Muscle of back (tissue), 11 donors: ENCODE results near the gene TYRO3. TPM values are rescaled to one million over a fixed set of nuclear protein-coding genes. Genes with fewer than 3 reads are reported as not detected.
A peak's percentile ranks its signal among the peaks of the same experiment; 100 is the strongest.
"Not testable (repeated sequence)": the region's sequence is repeated elsewhere in the genome, so short reads cannot be mapped to it uniquely, and the experiment has no call there.

Experiments used
- DNase-seq, 3 donors: peaks; one replicate each; pipeline versions ENCODE4 v3.0.0 to v3.0.0-alpha.2; 2013
- polyA plus RNA-seq, 10 donors: library from polyadenylated mRNA; unstranded; fragments of 120-200 nt; gene quantifications; one replicate each; pipeline ENCODE4 v1.2.1, GENCODE V29; 2013; ENCODE audit not compliant: insufficient read length in 10 of 10

TYRO3 gene
- polyA plus RNA-seq, 10 donors: 17.2 to 34.4 (median 19.8) TPM

DNA sequence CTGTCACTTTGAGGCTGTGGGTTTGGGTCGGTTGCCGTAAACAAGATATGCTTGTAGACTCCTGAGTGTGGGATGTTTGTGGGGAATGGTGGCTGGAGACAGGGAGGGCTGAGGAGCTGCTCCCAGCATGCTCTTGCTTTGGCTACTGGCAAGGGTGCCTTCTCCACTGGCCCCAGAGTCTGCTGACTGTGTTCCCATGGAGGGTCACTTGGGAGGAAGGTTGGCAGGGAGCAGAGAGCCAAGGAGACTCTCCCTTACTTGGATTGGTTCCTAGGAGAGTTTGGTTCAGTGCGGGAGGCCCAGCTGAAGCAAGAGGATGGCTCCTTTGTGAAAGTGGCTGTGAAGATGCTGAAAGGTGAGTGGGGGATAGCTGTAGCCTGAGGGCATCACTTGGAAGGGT lies 11.8 kb downstream of the TYRO3 start:
- no peak for DNase-seq

DNA sequence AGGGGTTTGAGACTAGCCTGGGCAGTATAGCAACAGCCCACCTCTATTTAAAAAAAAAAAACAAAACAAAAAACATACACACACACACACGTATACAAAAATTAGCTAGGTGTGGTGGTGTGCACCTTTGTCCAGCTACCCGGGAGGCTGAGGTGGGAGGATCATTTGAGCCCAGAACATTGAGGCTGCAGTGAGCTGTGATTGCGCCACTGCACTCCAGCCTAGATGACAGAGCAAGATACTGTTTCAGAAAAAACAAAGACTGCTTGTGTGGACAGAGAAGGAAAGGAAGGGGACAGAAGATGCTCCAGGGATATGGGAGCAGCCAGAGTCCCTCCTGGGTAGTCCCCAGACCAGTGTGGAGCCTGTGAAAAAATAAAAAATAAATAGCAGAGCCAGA lies 12.9 kb downstream of the TYRO3 start:
- DNase-seq: no peak

DNA sequence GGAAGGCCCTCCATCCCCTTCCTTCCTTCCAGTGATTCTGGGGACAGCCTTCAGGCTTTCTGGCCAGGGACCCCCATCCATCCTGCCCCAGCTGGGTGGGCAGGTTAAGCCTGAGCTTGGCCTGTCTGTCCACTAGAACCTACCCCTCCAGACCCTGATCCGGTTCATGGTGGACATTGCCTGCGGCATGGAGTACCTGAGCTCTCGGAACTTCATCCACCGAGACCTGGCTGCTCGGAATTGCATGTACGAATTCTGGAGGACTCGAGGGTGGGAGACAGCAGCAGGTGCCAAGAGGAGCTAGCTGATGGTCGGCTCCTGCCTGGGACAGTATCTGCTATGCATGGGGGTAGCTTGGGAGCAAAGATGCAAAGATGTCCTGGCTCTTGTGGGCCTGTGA lies 13.9 kb downstream of the TYRO3 start:
- no peak for DNase-seq

DNA sequence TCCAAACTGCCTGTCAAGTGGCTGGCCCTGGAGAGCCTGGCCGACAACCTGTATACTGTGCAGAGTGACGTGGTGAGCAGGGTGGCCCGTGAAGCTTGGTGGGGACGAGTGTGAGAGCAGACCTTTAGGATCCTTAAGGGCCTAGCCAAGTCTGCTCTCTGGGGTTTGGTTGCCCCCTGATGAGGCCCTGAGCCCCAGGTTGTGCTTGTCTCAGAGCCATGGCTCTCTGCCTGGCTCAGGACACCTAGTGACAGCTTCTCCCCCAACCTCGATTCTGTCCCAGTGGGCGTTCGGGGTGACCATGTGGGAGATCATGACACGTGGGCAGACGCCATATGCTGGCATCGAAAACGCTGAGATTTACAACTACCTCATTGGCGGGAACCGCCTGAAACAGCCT lies 14.4 kb downstream of the TYRO3 start:
- DNase-seq: no peak

DNA sequence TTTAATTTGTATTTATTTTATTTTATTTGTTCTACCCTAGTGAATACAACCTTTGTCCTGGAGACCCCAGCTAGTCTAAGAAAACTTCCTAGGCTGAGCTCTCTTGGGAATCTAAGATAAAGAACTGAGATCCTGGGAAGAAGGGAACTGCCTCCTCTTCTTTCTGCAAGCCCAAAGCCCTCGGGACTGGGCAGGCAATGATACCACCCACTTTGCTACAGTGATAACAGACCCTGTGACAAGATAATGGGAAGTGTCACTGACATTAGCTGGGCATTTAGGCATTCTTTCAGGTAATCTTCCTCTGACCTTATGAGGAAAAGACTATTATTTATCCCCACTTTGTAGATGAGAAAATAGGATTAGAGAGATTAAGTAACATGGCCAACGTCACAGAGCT lies 15.1 kb downstream of the TYRO3 start:
- no peak for DNase-seq

DNA sequence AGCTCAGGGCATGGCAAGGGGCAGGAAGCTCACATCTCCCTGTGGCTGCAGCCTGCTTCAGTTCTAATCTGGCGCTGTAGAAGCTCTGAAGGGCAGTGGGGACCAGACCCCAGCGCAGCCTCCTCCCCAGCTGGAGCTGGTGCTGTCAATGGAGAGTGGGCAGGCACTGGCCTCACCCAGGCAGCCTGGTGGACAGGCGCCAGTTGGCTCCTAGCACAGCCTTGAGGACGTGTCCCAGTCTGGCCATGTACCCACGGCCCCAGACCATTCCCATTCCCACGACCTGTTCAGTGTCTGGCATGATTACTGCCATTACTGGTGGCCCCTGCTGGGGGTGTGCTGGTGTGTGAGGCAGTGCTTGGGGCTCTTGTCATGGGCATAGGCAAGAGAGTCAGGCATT lies 16.3 kb downstream of the TYRO3 start:
- no peak for DNase-seq

DNA sequence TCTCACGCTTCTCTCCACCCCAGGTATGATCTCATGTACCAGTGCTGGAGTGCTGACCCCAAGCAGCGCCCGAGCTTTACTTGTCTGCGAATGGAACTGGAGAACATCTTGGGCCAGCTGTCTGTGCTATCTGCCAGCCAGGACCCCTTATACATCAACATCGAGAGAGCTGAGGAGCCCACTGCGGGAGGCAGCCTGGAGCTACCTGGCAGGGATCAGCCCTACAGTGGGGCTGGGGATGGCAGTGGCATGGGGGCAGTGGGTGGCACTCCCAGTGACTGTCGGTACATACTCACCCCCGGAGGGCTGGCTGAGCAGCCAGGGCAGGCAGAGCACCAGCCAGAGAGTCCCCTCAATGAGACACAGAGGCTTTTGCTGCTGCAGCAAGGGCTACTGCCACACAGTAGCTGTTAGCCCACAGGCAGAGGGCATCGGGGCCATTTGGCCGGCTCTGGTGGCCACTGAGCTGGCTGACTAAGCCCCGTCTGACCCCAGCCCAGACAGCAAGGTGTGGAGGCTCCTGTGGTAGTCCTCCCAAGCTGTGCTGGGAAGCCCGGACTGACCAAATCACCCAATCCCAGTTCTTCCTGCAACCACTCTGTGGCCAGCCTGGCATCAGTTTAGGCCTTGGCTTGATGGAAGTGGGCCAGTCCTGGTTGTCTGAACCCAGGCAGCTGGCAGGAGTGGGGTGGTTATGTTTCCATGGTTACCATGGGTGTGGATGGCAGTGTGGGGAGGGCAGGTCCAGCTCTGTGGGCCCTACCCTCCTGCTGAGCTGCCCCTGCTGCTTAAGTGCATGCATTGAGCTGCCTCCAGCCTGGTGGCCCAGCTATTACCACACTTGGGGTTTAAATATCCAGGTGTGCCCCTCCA lies 19.1 kb downstream of the TYRO3 start:
- DNase-seq: no peak

DNA sequence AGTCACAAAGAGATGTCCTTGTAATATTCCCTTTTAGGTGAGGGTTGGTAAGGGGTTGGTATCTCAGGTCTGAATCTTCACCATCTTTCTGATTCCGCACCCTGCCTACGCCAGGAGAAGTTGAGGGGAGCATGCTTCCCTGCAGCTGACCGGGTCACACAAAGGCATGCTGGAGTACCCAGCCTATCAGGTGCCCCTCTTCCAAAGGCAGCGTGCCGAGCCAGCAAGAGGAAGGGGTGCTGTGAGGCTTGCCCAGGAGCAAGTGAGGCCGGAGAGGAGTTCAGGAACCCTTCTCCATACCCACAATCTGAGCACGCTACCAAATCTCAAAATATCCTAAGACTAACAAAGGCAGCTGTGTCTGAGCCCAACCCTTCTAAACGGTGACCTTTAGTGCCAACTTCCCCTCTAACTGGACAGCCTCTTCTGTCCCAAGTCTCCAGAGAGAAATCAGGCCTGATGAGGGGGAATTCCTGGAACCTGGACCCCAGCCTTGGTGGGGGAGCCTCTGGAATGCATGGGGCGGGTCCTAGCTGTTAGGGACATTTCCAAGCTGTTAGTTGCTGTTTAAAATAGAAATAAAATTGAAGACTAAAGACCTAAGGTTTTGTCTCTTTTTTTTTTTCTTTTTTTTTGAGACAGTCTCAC lies 19.8 kb downstream of the TYRO3 start:
- DNase-seq: no peak

DNA sequence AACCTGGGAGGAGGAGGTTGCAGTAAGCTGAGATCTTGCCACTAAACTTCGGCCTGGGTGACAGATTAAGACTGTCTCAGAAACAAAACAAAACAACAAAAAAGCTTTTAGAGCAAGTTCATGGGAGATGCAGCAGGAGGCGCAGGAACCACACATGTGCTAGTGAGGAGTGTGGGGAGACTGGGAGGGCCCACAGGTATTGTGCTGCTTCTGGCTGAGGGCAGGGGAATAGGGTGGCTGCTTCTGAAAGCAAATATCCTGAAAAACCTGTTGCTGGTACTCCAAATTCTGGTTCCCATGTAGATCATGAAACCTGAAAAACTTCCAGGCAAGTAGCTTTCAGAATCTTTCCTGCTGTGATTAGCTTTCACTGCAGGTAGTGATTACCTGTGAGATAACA lies 22.1 kb downstream of the TYRO3 start:
- no peak for DNase-seq

DNA sequence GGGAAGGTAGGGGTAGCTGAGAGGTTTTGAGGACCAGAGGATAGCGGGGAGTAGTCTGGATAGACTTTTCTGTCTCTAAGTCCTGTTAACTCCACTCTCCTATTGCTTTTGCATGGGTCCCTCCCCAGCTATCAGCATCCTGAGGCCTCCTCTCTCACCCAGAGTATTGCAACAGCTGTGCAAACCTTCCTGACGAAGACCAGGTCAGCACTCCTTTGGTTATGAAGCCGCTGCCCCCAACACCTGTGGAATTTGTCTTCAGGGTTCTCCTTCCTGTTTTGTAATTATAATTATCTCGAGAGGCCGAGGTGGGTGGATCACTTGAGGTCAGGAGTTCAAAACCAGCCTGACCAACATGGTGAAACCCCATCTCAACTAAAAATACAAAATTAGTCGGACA lies 24.8 kb downstream of the TYRO3 start:
- DNase-seq: no peak

DNA sequence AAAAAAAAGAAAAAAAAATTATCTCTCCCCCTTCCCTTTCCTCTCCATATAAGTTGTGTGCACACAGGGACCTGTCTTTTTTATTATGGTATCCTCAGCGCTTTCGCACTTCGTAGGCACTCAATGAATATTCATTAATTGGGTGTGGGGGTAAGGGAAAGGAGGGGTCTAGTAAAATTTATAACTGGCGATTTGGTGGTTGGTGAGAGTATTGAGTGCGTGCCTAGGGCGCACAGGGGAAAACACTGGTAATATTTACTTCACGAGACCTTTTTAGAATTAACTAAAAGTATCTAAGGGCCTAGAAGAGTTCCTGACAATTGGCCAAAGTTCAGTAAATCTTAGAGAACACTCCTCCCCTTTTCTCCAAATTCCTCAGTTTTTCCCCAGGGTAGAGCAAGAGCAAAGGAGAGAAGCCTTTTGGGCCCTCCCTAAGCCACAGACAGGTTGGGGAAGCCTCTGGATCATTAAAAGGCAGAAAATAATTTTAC lies 25.7 kb downstream of the TYRO3 start:
- no peak for DNase-seq

DNA sequence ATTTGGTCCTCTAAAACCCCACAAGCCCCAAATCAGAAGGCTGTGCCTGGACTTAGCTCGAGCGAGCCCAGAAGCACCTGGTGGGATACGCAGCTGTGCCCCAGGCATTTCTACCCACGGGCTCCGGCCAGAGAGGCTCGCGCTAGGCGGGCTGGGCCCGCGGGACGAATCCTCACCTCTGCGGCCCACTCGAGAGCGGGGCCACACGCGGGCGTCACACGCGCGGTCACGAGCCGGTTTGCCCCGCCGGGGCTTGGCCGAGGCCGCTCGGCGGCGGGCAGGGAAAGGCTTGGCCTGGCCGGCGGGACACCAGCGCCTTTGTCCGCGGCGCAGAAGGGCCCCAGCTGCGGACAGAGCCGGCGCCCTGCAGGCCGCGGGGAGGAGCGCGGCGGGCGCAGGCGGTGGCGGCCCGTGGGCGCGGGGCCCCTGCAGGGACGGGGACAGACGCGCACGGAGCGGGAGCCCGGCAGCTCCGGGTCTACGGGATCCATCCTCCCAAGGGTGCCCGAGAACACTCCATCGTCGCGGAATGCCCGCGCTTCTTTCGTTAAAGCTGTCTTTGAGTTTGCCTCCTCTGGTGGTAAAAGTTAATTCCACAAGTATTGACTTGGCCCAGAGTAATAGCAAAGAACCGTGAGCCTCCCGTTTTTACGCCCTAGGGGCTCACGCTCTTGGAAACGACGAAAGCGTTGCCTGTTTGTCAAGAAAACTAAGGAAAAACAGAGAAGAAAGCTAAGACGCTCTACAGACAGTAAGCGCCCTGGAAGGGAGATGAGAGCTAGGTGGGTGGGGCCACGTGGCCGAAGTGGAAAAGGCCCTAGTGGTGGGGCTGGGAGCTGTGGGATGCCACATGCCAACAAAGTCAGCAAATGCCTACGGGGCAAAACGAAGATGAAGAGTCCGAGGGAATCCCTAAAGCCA lies 26.4 kb downstream of the TYRO3 start:
- DNase-seq: peak; percentile 41 to 89 (median 69)

DNA sequence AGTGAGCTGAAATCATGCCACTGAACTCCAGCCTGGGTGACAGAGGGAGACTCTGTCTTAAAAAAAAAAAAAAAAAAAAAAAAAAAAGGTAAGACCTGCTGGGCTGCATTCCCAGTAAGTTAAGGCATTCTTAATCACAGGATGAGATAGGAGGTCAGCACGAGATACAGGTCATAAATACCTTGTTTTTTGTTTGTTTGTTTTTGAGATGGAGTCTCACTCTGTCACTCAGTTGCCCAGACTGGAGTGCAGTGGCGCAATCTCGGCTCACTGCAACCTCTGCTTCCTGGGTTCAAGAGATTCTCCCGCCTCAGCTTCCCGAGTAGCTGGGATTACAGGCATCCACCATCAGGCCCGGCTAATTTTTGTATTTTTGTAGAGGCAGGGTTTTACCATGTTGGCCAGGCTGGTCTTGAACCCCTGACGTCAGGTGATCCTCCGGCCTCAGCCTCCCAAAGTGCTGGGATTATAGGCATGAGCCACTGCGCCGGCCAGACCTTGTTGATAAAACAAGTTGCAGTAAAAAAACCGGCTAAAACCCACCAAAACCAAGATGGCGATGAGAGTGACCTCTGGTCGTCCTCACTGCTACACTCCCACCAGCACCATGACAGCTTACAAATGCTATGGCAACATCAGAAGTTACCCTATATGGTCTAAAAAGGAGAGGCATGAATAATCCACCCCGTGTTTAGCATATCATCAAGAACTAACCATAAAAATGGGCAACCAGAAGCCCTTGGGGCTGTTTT lies 27.7 kb downstream of the TYRO3 start:
- DNase-seq: not testable (repeated sequence)

DNA sequence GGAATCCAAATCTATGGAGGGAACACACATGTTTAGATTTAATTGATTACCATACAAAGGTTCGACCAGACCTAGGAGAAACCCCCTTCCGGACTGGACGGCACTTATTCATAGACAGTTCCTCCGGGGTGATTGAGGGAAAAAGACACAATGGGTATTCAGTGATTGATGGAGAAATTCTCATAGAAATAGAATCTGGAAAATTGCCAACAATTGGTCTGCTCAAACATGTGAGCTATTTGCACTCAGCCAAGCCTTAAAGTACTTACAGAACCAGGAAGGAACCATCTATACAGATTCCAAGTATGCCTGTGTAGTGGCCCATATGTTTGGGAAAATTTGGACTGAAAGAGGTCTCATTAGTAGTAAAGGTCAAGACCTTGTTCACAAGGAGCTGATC lies 30.0 kb downstream of the TYRO3 start:
- DNase-seq: not testable (repeated sequence)

DNA sequence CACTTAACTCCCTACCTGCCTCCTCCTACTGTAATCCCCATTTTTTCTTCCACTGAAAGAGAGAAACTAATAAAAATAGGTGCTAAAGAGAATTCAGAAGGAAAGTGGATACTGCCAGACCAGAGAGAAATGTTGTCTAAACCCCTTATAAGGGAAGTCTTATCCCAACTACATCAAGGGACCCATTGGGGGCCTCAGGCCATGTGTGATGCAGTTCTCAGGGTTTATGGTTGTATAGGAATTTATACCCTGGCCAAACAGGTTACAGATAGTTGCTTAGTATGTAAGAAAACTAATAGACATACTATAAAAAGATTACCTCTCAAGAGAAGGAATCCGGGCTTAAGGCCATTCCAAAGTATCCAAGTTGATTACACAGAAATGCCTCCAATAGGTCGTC lies 30.6 kb downstream of the TYRO3 start:
- DNase-seq: not testable (repeated sequence)

DNA sequence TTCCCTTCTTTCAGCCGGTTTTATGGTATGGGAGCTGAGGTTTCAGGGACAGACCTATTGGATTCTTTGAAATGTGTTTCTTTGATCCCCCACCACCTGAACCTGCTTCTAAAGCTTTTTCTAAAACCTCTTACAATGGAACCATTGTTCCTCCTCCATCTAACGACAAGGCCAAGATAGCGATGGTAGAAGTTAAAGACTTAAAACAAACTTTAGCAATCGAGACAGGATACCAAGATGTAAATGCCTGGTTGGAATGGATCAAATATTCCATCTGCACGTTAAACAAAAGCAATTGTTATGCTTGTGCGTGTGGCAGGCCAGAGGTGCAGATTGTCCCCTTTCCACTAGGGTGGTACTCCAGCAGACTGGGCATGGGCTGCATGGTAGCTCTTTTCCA lies 32.2 kb downstream of the TYRO3 start:
- DNase-seq: not testable (repeated sequence)

DNA sequence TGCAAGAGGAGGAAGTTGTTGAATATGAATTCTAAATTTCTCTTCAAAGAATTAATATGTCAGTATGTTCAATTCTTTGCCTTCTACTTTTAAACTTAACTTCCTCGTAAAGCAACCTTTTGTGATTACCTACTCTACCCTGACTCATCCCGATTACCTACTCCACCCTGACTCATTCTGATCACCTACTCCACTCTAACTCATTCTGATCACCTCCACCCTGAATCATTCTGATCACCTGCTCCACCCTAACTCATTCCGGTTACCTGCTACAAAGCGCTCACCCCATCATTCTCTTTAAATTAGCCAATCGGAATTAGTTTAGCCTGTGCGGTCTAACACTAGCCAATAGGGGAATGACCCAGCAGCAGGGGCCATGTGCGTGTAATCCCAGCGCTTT lies 33.7 kb downstream of the TYRO3 start:
- not testable (repeated sequence) for DNase-seq

DNA sequence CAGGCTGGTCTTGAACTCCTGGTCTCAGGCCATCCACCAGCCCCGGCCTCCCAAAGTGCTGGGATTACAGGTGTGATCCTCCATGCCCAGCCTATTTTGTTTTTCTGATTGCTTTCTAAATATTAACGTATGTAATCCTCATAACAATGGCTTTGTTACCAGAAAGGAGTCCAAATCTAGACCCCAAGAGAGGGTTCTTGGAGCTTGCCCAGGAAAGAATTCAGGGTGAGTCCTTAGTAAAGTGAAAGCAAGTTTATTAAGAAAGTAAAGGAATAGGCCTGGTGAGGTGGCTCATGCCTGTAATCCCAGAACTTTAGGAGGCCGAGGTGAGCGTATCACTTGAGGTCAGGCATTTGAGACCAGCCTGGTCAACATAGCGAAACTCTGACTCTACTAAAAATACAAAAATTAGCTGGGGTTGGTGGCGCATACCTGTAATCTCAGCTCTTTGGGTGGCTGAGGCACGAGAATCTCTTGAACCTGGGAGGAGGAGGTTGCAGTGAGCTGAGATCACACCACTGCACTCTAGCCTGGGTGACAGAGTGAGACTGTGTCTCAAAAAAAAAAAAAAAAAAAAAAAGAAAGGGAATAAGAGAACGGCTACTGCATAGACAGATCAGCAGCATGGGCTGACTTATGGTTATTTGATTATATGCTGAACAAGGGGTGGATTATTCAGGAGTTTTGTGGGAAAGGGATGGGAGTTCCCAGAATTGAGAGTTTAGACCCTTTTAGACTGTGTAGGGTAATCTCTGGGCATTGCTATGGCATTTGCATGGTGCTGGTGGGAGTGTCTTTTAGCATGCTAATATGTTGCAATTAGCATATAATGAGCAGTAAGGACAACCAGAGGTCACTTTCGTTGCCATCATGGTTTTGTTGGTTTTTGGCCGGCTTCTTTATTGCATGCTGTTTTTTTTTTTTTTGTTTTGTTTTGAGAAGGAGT lies 36.1 kb downstream of the TYRO3 start:
- DNase-seq: peak; percentile 17 to 57 (median 51)

DNA sequence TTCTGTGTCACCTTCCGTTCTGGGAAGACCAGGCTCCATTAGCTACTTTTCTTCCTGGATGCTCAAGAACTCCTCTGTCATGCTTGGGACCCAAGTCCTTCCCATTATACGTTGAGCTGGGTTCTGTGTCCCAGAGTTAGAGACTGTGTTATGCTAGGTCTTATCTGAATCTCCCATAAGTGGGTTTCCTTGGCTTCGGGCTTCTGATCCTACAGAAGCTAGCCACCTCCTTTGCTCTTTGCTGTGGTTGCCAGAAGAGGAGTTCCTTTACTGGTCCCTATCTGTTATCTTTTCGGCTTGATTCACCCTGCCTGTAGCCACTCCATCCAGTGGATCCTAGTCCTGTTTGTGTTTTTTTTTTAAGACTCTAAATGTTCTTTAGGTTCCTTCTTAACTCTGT lies 38.0 kb downstream of the TYRO3 start:
- DNase-seq: no peak

DNA sequence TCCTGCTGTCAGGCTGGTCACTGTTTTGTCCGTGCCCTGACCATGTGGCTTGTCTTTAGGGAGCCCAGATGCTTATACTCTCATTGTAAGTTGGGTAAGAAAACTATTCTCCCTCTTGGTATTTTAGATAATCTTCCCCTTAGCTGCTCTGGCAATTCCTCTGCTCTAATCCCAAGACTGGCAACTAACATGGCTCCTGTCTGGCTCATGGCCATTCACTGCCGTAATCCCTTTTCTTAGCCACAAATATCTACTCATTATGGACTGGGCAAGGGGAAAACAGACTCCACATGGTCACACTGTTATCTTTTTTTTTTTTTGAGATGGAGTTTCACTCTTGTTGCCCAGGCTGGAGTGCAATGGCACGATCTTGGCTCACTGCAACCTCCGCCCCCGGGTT lies 38.8 kb downstream of the TYRO3 start:
- DNase-seq: no peak
